HG03565 (cell line): ENCODE results near the gene PEX5.
"Not testable (repeated sequence)": the region's sequence is repeated elsewhere in the genome, so short reads cannot be mapped to it uniquely, and the experiment has no call there.

ENCODE experiments used
- ATAC-seq: cut with Tn5 transposase; IDR thresholded peaks from one replicate; pipeline ENCODE4 v1.9.1; 2021; ENCODE audit warnings: mild to moderate bottlenecking, moderate library complexity; ENCODE audit not compliant: unreplicated experiment

The PEX5 gene

GRCh38 chr12:7210642-7211151 is 21.2 kb downstream of the PEX5 start:
- ATAC-seq, result no peak

- ATAC-seq, result no peak
Observed at GRCh38 chr12:7212678-7213077, 23.2 kb downstream of the PEX5 start.

- ATAC-seq, result not testable (repeated sequence)
Observed at GRCh38 chr12:7213745-7214144, 24.3 kb downstream of the PEX5 start.

GRCh38 chr12:7217475-7218069 is 28.1 kb downstream of the PEX5 start:
- no peak for ATAC-seq

- no peak for ATAC-seq
Observed at GRCh38 chr12:7219599-7220243, 30.2 kb downstream of the PEX5 start.

- ATAC-seq, result no peak
Observed at GRCh38 chr12:7221486-7221885, 32.0 kb downstream of the PEX5 start.

GRCh38 chr12:7229741-7230140 is 40.3 kb downstream of the PEX5 start:
- no peak for ATAC-seq

GRCh38 chr12:7241404-7242005 is 52.0 kb downstream of the PEX5 start:
- ATAC-seq, result no peak

GRCh38 chr12:7242176-7243101 is 53.0 kb downstream of the PEX5 start:
- no peak for ATAC-seq

- not testable (repeated sequence) for ATAC-seq
Observed at GRCh38 chr12:7251328-7251996, 62.0 kb downstream of the PEX5 start.

GRCh38 chr12:7259060-7259459 is 69.6 kb downstream of the PEX5 start:
- ATAC-seq, result no peak
